SIG-M5 (cell line): ENCODE data around the gene GUCY1A2.

Experiments used
- DNase-seq: peaks from one replicate; lab custom pipeline; 2025; lab: John Stamatoyannopoulos, UW

The GUCY1A2 gene

GRCh38 chr11:106733635-106734034 is 284.6 kb downstream of the GUCY1A2 start:
- no peak for DNase-seq

- DNase-seq, result no peak
These were observed 289.4 kb downstream of the GUCY1A2 start for GRCh38 chr11:106728859-106729258.

- no peak for DNase-seq
These were observed 289.9 kb downstream of the GUCY1A2 start for GRCh38 chr11:106728379-106728778.

- DNase-seq, result no peak
These were observed 291.0 kb downstream of the GUCY1A2 start for GRCh38 chr11:106727256-106727655.

- DNase-seq, result no peak
These were observed 293.9 kb downstream of the GUCY1A2 start for GRCh38 chr11:106724293-106724892.

GRCh38 chr11:106723071-106723470 is 295.2 kb downstream of the GUCY1A2 start:
- no peak for DNase-seq

GRCh38 chr11:106717222-106717621 is 301.1 kb downstream of the GUCY1A2 start:
- no peak for DNase-seq

- no peak for DNase-seq
These were observed 304.1 kb downstream of the GUCY1A2 start for GRCh38 chr11:106714199-106714598.

- DNase-seq, result no peak
These were observed 309.9 kb downstream of the GUCY1A2 start for GRCh38 chr11:106708348-106708747.

GRCh38 chr11:106706355-106706754 is 311.9 kb downstream of the GUCY1A2 start:
- no peak for DNase-seq

- no peak for DNase-seq
These were observed 315.5 kb downstream of the GUCY1A2 start for GRCh38 chr11:106702805-106703204.

GRCh38 chr11:106697058-106697457 is 321.2 kb downstream of the GUCY1A2 start:
- no peak for DNase-seq

GRCh38 chr11:106695506-106695905 is 322.8 kb downstream of the GUCY1A2 start:
- DNase-seq, result no peak

- DNase-seq, result no peak
These were observed 323.8 kb downstream of the GUCY1A2 start for GRCh38 chr11:106694501-106694900.

- DNase-seq, result no peak
These were observed 326.4 kb downstream of the GUCY1A2 start for GRCh38 chr11:106691807-106692365.

- no peak for DNase-seq
These were observed 327.4 kb downstream of the GUCY1A2 start for GRCh38 chr11:106690923-106691322.

- DNase-seq, result no peak
These were observed 333.3 kb downstream of the GUCY1A2 start for GRCh38 chr11:106684944-106685343.

GRCh38 chr11:106683435-106683834 is 334.8 kb downstream of the GUCY1A2 start:
- no peak for DNase-seq

GRCh38 chr11:106681435-106681834 is 336.8 kb downstream of the GUCY1A2 start:
- DNase-seq, result no peak

GRCh38 chr11:106679581-106679980 is 338.7 kb downstream of the GUCY1A2 start:
- DNase-seq, result no peak

GRCh38 chr11:106679181-106679580 is 339.1 kb downstream of the GUCY1A2 start:
- no peak for DNase-seq

- DNase-seq, result no peak
These were observed 348.2 kb downstream of the GUCY1A2 start for GRCh38 chr11:106670069-106670468.

GRCh38 chr11:106668147-106668546 is 350.1 kb downstream of the GUCY1A2 start:
- DNase-seq, result no peak

- DNase-seq, result no peak
These were observed 361.6 kb downstream of the GUCY1A2 start for GRCh38 chr11:106656646-106657045.
